GDM1 (cell line): ENCODE results near the gene GNG5.
"Not testable (repeated sequence)": the region's sequence is repeated elsewhere in the genome, so short reads cannot be mapped to it uniquely, and the experiment has no call there.

Source experiments
- DNase-seq: peaks from one replicate; lab custom pipeline; 2025; lab: John Stamatoyannopoulos, UW

The GNG5 gene

GRCh38 chr1:84506002-84506728 lies at the start of gene GNG5, which contains the start of gene SPATA1:
Gene GNG5 (minus strand): TSS chr1:84506581. CDS start chr1:84506091, 490 bp downstream.
Gene SPATA1 (plus strand): TSS chr1:84506386. CDS start chr1:84516360, 9,974 bp downstream.
- DNase-seq: peak; percentile 96

GRCh38 chr1:84550826-84551225 lies 44.4 kb upstream of the GNG5 start:
- no peak for DNase-seq

GRCh38 chr1:84541679-84542078 lies 35.3 kb upstream of the GNG5 start:
- no peak for DNase-seq

- DNase-seq: no peak
Measured at GRCh38 chr1:84540759-84541158, 34.4 kb upstream of the GNG5 start.

GRCh38 chr1:84539972-84540371 lies 33.6 kb upstream of the GNG5 start:
- DNase-seq: no peak

- DNase-seq: no peak
Measured at GRCh38 chr1:84538599-84538998, 32.2 kb upstream of the GNG5 start.

GRCh38 chr1:84525779-84526178 lies 19.4 kb upstream of the GNG5 start:
- DNase-seq: no peak

GRCh38 chr1:84524590-84524989 lies 18.2 kb upstream of the GNG5 start:
- DNase-seq: no peak

GRCh38 chr1:84510668-84511067 lies 4.3 kb upstream of the GNG5 start:
- DNase-seq: no peak

- no peak for DNase-seq
Measured at GRCh38 chr1:84510165-84510564, 3.8 kb upstream of the GNG5 start.

GRCh38 chr1:84509029-84509428 lies 2.6 kb upstream of the GNG5 start:
- DNase-seq: no peak

- no peak for DNase-seq
Measured at GRCh38 chr1:84508510-84508909, 2.1 kb upstream of the GNG5 start.

- not testable (repeated sequence) for DNase-seq
Measured at GRCh38 chr1:84507887-84508286, 1.5 kb upstream of the GNG5 start.

GRCh38 chr1:84506729-84507453 lies 510 bp upstream of the GNG5 start:
- DNase-seq: no peak

- DNase-seq: peak; percentile 73
Measured at GRCh38 chr1:84505493-84506001, 834 bp downstream of the GNG5 start.

- DNase-seq: no peak
Measured at GRCh38 chr1:84504580-84505492, 1.5 kb downstream of the GNG5 start.

- no peak for DNase-seq
Measured at GRCh38 chr1:84502927-84503326, 3.5 kb downstream of the GNG5 start.

- DNase-seq: no peak
Measured at GRCh38 chr1:84497631-84498275, 8.6 kb downstream of the GNG5 start.

GRCh38 chr1:84496498-84496897 lies 9.9 kb downstream of the GNG5 start:
- DNase-seq: no peak

GRCh38 chr1:84493747-84494146 lies 12.6 kb downstream of the GNG5 start:
- no peak for DNase-seq

- DNase-seq: no peak
Measured at GRCh38 chr1:84492726-84493125, 13.7 kb downstream of the GNG5 start.

GRCh38 chr1:84489766-84490165 lies 16.6 kb downstream of the GNG5 start:
- DNase-seq: no peak
